GM12878 (cell line): ENCODE data around the gene SPDYC. TPM values are rescaled to one million over a fixed set of nuclear protein-coding genes. Genes with fewer than 3 reads are reported as not detected.

Experiments
- ATF2 ChIP-seq: IDR thresholded peaks from 2 replicates; pipeline ENCODE4 v1.6.1; 2012; ENCODE audit warnings: low read length, inconsistent platforms
- ATF7 ChIP-seq: fragments of 450-650 bp; IDR thresholded peaks from 2 replicates; pipeline ENCODE4 v1.6.1; 2016; ENCODE audit warnings: low read depth, mild to moderate bottlenecking
- CBX5 ChIP-seq: sonication (generic); IDR thresholded peaks from 2 replicates; pipeline ENCODE4 v1.6.1; 2016; ENCODE audit warnings: low read depth, moderate library complexity, mild to moderate bottlenecking, inconsistent platforms
- E2F4 ChIP-seq: IDR thresholded peaks from 2 replicates; pipeline ENCODE4 v1.6.1; 2012; ENCODE audit warnings: low read depth, low read length, improper control_type of control experiment
- IKZF1 ChIP-seq: fragments of 450-650 bp; conservative IDR thresholded peaks from 2 replicates; pipeline ENCODE4 v1.6.1; 2017; ENCODE audit warnings: antibody characterized with exemption, mild to moderate bottlenecking
- MXI1 ChIP-seq: fragments of 150-350 bp; IDR thresholded peaks from 2 replicates; pipeline ENCODE4 v1.6.1; 2011; ENCODE audit warnings: low read depth, mild to moderate bottlenecking, inconsistent platforms, low read length, improper control_type of control experiment
- SMC3 ChIP-seq: IDR thresholded peaks from 2 replicates; pipeline ENCODE4 v1.6.1; 2011; ENCODE audit warnings: low read length, improper control_type of control experiment, borderline replicate concordance
- TAF1 ChIP-seq: IDR thresholded peaks from 2 replicates; pipeline ENCODE4 v1.6.1; 2011; ENCODE audit warnings: mild to moderate bottlenecking, low read depth, low read length, borderline replicate concordance
- ZBTB11 ChIP-seq: fragments of 450-650 bp; formaldehyde crosslinking; IDR thresholded peaks from 2 replicates; pipeline ENCODE4 v1.5.0; 2022; ENCODE audit warnings: mild to moderate bottlenecking, missing genetic modification characterization
- ZZZ3 ChIP-seq: IDR thresholded peaks from 2 replicates; pipeline ENCODE4 v1.6.1; 2011; ENCODE audit warnings: low read depth; ENCODE audit not compliant: control insufficient read depth, insufficient read length
- polyA plus RNA-seq, 11 experiments: library from polyadenylated mRNA; depleted of rRNA in 4 of 11; unstranded in 6 of 11; stranded (reverse) in 5 of 11; fragments of >200 nt; fragmentation: Nextera tagmentation in 4 of 11; fragmentation: Illumina TruSeq in 1 of 11; extraction: Ambion mirVana in 4 of 11; extraction: Trizol in 1 of 11; gene quantifications; 1 replicate in 1 of 11; 2 replicates in 10 of 11; pipeline versions ENCODE4 v1.2.1 to v1.2.3, GENCODE V29; 2011 to 2016; ENCODE audit warnings: inconsistent platforms in 2 of 11, missing spikeins in 2 of 11, low read depth in 1 of 11
- total RNA-seq, 4 experiments: library from RNA; depleted of rRNA in 3 of 4; stranded (reverse); fragments of >200 nt in 3 of 4; fragmentation: Illumina TruSeq in 1 of 4; extraction: Trizol in 1 of 4; gene quantifications; 2 replicates each; pipeline versions ENCODE4 v1.2.1 to v1.2.3, GENCODE V29; 2013 to 2021

Gene SPDYC
- total and polyA plus RNA-seq, 10 of the 15 experiments (the other 5 are each of a cell fraction or from before 2014, with no cell fraction given), result not detected

- TF ChIP-seq E2F4 (no peak), ZZZ3 (no peak), CBX5 (no peak), MXI1 (no peak), ATF2 (no peak), IKZF1 (0 out of 2 replicates have a peak, but pooled peaks have one; percentile 15), SMC3 (peak; percentile 54), ATF7 (no peak), TAF1 (no peak), ZBTB11 (no peak)
- TF ChIP-seq, all 136 proteins: peak for 8
Observed at GRCh38 chr11:65204646-65205601, 34.9 kb downstream of the SPDYC start (continued).
